GM19238 (cell line): Measurements from ENCODE around the gene GAB1.

Experiments used
- DNase-seq: peaks from one replicate; pipeline ENCODE4 v3.0.0; 2011; ENCODE audit warnings: low spot score; ENCODE audit not compliant: insufficient read length

Gene GAB1

DNA sequence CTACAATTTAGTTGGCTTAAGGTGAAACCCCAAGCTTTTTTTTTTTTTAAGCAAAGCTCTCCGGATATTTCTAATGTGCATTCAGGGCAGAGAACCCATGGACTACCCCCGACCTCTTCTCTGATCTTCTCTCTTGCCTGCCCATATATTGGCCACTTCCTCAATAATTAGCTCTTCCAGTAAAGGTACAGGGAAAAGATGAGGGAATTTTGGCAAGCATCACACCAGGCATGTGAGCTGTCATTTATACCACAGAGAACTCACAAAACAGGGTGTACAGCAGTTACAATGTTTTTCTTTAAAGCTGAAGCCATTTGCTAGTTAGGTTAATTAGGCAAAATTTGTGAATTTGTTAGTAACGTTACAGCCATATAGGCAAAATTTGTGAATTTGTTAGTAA lies 73.3 kb downstream of the GAB1 start:
- DNase-seq = no peak

DNA sequence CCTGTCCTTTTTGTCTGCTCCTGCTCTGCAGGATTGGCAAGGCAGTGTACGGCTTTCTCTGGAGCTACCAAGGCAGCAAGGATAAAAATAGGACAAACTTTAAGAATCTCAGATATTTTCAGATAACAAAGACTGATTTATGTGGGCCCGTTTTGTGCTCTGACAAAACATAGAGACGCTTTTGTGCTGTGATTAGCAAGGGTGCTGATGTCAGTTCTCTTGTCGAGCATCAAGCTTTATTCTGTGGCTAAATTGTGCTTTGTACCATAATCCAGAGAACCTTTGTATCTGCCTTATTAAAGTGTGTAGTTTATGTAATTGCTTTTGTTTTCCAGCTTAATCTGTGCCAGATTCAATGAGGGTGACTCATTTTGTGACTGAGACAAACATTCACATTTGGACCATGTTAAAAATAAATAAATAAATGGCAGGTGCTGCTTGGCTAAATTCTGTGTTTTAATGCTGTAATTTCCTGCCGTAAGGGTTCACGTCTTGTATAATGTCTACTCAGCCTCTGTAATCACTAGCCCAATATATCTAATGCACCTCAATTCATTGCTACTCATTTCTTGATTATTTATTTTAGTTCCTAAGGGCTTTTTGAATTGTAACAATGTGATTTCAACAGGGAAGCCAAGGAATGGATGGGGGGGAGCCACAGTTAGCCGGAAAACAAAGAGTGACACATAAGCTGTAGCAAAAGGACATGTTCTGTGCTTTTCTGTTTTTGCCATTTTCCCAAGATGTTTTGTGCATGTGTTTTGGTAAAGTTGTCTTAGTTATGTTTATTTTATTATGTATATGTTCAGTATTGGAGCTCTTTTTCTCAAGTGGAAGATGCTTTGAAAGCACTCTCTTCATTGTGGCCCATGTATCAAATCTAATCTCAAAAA lies 75.1 kb downstream of the GAB1 start:
- no peak for DNase-seq

DNA sequence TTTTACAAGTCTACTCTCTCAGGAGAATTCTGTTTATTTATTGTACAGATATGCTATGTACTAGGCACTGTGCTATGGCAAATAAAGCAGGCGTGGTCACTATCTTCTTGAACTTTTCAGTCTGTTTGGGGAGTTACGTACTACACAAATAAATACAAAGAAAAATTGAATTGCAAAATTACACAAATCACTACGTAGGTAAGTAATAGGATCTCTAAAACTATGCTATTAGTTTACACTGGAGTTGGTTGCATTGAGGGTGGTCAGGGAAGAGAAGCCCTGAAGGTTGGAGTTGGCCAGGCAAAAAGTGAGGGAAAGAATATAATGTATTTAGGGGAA lies 75.7 kb downstream of the GAB1 start:
- DNase-seq = no peak

DNA sequence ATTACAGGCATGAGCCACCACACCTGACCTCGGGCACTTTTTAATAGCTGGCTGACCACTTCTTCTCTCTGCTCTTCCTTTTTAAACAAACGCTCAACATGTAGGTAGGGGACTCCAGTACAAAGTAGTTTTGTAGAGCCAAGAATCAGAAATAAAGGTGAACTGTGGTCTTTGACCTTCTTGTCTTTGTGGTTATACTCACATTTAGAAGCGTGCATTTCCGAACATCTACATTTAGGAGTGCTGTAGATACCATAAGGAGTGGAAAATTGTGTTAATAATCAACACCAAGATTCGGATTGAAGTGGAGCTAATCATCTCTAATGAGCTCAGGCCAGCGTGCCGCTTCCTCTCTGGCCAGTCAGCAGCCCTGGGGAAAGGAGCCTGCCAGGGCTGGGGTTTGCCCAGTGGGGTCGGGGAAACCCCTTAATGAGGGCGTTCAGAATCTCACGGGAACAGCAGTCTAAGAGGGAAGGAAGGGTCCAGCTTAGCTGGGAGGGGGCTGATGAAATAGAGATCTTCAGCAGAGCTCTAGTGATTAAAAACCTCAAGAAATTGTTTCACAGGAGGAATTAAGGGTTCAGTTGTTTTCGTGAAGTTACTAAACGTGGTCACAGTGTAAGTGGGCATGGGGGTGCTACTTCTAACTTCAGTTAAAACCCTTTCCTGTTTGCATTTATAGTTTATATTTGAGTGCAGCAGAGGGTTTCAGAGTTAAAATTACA lies 81.2 kb downstream of the GAB1 start:
- DNase-seq = no peak

DNA sequence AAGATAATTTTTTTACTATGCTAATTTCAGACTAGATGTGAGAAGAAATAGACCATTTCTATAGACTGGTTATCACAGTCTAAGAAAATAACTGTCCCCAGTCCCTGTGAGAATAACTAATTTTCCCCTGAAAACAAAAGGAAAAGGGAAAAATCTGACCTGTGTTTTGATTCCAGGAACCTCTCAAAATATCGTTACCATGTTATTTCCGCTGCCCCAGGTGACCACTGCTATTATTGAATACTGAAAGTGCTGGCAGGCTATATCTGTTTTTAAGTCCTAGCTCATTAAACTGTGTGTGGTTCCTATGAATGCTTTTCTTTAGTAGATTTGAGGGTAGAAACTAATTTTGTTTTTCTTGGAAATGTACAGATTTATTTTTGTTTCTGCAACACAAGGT lies 83.6 kb downstream of the GAB1 start:
- DNase-seq = no peak

DNA sequence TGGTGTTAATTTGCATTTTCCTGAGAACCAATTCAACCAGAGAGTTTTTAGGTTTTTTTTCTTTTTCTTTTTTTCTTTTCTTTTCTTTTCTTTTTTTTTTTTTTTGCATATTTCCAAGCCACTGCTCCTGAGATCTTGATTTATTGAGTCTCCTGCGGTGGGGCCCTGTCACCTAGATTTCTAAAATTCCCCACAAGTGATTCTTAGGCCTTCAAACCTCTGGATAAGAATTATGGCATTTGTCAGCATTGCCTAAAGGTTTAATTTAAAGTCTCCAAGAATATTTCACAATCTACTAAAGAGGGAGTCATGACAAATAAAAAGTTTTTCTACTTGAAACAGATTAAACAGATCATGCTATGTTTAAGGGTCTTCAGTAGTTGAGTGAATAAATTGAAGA lies 84.9 kb downstream of the GAB1 start:
- DNase-seq = no peak

DNA sequence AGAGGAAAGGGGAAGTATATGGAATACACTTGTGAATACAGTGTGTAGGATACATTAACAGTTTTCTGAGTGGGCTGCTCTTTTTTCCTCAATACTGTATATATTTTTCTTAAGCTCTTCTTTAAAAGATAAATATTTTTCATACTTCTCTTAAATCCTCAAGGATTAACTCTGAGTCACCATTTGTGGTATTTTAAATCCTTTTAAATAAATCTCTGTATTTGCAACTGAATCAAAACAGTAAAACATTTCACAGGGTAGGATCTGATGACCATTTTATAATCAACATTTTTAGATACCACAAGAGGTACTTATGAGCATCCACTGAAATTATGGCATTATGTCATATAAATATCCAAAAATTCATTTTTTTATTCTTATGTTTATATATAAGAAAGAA lies 87.6 kb downstream of the GAB1 start:
- no peak for DNase-seq

DNA sequence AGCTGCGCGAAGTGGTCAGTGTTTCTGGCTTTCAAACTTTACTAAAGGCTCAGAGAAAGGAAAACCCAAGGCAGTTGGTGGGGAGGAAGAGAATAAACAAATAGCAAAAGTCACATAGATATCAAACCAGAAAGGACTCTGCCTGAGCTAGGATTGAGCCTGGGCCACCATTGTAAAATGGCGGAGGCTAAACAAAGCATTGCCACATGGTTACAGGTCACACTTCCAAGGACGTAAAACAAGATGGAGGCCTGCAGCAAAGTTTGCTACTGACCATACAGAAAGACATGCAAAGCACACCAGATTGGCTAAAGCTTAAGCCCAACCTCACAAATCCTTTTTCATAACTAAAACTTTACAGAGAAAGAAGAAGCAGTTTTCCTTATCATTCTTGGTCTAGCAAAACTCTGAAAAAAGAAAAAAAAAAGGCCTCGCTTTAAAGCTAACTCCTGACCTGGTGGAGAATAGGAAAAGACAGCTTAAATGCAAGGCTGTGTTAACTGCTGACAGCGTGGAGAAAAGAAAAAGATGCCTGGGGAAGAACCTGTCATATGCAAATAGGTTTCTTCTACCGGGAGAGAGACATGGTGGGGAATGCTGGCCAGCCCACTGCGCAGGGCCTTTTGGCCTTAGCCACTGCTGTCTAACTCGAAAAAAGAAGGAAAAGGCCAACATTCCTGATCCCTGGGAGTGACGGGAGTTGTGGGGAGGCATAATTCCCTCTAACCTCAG lies 95.0 kb downstream of the GAB1 start:
- DNase-seq = no peak

DNA sequence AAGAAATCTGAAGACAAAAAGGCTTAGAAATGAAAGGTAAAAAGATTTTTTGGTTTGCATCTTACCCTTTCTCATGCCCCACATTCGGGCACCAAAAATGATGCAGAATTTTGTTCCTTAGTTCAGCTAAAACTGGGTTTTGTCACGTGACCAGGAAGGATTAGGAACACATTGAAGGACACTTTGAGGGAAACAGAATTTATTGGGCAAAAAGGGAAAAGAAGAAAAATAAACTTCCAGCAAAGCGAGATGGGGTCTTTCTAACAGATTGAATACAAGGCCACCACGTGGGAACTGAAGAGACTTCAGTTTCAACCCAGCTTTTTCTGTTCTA lies 95.5 kb downstream of the GAB1 start:
- no peak for DNase-seq

DNA sequence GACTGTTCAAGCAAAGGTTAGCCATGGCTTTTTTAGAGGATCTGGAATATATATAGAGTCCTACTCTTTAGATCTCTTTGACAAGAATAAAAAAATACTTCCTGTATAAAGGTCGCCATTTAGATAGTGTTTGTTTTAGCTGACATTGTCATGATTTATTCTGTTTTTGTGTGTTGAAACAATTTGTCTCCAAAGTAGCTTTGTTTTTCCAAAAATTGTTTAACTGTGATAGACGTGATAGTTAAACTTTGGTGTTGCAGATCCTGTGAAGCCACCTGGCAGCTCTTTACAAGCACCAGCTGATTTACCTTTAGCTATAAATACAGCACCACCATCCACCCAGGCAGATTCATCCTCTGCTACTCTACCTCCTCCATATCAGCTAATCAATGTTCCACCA lies 96.6 kb downstream of the GAB1 start:
- DNase-seq = no peak

DNA sequence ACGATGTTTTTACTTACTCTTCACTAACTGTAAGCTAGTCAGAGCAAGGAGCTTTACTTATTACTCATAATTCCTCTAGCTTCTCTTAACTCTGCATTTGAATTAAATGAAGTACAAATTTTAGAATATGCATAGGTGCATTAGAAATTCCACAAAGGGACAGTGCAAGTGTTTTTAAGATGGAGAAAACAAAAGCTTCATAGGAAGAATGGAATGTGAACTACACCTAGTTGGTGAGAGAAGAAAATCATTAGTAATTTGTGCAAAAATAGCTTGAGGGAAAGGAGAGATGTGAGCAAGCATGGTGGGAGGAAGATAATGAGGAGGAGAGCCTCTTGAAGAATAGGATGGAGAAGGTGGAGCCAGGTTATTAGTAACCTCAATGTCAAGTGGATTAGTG lies 99.3 kb downstream of the GAB1 start:
- no peak for DNase-seq

DNA sequence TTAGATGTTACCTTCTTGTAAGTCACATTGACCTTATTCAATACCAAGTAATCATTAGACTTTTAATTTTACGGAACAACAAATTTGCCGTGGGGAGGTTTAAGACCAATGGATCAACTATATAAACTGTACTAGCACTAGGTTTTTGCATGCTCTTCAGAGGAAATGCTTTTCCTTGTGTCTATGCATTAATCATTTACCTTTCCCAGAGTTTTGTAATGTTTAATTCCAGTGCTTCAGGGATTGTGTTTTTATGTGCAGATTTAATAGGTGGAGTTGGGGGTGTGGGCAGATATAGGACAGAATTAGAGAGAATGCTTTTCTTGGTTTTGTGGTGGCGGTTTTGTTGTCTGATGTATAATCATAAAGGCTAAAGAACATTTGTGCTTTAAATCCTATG lies 100.8 kb downstream of the GAB1 start:
- no peak for DNase-seq

DNA sequence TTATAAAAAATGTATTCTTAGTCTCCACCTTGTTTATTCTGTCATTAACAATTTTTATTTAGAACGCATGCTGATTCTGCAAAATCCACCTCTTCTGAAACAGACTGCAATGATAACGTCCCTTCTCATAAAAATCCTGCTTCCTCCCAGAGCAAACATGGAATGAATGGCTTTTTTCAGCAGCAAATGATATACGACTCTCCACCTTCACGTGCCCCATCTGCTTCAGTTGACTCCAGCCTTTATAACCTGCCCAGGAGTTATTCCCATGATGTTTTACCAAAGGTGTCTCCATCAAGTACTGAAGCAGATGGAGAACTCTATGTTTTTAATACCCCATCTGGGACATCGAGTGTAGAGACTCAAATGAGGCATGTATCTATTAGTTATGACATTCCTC lies 101.3 kb downstream of the GAB1 start:
- DNase-seq = no peak

DNA sequence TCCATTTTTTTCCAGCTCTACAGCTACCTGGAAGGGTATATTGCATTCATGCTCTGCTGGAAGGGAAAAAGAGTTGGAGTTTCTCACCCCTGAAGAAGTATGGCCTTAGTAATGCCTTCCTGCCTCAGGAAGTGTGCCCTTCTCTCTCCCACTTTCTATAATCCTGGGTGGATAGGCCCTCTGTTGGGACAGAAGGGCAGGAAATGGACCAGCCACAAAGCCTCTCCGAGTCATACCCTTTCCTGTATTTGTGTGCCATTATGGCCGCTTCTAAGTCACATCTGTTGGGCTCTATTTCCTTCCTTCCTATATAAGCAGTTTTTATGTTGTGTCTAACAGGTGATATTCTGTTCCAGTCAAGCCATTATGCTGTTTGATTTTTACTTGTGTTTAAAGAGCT lies 102.0 kb downstream of the GAB1 start:
- DNase-seq = no peak

DNA sequence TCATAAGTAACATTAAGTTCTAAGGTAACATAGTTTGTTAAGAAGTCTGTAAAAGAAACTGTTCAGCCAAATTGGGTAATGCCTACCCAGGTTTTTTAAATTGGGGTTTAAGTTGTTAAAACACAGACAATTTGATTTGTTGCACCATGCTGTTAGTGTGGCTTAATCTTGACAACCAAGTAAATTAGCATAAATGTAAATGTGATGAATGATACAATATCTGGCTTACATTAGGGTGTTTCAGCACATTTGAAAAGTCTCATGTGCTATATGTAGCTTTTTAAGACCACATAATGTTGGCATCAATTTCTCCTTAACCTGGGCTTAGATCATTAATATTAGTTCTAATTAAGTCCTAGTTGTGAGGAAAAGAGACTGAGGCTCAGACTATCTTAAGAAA lies 104.4 kb downstream of the GAB1 start:
- no peak for DNase-seq

DNA sequence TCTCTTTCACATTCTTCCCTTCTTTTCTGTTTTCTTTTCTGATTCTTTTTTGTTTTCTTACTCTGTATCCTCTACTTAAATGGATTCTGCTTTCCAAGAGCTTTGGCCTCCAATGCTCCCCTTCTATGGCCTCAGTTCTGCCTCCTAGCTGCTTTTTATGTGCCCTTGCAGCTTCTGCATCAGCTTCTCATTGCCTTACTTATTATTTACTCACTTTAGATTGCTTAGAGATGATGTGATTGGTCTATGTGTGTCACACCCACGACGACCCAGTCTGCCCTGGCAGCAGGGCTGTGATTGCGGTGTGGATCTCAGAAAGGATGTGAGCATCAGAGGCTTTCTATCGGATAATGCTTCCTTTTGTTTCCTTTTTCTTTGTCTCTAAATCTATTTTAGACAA lies 105.0 kb downstream of the GAB1 start:
- no peak for DNase-seq

DNA sequence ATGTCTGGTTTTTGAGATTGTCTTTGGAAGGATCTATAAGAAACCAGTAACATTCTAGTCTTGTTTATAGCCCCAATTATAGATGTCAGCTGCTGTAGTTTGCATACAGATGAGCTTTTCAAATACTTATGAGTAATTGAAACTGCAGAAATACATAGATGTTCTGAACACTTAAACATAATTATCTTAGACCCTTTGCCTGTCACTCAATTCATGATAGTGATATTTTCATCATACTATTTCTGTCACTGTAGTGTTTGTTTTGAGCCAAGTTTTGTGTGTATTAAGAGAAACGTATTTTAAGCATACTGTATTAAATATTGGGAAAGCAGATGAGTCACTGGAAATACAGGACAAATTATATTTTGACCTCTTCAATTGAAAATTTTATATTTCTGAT lies 107.1 kb downstream of the GAB1 start:
- no peak for DNase-seq

DNA sequence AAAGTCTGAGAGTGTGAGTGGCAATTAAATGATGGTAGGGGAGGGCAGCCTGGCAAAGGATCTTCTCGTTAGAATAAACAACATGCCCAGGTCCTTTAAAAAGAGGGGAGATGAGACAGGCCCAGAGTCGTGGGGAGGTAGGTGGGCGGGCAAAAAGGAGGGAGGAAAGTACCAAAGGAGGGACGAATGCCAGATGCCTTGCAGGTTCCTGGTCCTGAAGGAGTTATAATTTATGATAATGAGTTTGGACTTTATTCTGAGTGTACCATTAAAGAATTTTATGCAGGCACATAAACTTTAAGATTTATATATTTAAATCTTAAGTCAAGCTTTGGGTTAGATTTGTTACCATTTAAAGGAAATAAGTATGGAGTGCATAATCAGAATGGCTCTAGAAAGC lies 114.5 kb downstream of the GAB1 start:
- DNase-seq = no peak

DNA sequence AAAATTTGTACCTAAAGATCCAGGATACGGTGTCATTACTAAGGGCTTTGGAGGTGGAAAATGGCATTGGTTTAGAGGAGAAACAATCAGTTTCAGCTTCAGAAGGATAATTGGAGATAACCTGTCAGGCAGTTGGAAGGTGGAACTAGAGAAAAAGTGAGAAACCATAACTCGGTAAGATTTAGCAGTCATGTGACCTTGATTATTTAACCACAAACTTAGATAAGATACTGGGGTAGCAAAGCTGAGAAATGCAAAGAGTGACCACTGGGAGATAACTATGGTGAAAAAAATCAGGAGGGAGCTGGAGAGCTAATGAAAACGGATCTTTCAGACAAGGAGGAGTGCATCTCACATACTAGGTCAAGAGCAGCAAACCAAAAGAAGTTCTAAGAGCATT lies 118.5 kb downstream of the GAB1 start:
- no peak for DNase-seq

DNA sequence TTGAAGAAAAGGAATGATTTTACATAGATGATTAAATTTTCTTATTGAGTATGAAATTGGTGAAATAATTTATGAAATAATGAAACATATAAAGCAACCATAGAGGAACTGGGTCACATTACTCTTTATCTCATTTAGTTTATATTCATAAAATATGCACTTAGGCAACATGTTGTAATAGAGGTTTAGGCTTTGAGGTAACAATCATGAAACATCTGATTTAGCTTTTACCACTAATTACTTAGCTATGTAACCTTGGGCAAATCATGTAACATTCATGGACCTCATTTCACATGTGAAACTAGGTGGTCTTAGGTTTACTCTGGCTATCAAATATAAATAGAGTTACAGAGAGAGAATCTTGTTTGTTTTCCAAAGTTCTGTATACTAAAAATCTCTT lies 122.3 kb downstream of the GAB1 start:
- DNase-seq = no peak

DNA sequence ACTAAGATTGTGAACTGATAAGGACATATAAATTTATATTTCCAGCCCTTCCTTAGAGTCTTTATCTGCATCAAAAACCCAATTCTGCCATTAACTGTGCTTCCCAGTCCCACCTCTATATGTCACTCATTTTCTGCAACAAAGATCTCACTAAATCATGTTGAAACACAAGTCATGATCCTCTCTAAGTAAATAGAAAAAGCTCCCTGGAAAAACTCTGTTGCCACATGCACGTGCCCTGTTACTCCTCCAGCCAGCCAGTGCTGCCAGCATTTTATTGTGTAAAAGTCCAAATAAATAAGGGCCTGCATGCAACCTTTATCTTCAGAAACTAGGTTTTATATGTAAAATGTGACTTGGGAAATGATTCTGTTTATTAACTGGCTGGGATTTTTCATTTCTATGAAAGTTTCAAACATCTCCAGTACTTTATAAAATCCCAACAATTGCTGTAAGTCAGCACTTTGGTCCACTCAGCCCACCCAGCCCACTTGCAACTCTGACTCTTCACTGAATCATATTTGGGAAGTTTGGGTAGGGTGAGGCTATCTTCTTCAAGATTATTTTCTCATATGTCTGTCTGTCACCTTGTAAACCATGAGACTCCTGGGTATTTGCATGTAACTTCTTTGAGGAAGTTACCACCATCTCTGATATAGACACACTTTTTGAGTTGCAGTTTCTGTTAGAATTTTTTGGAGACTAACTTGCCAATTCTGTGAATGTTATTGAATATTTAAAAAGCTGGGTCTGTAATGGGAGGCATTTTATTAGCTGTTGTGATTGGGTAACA lies 136.9 kb downstream of the GAB1 start:
- no peak for DNase-seq

DNA sequence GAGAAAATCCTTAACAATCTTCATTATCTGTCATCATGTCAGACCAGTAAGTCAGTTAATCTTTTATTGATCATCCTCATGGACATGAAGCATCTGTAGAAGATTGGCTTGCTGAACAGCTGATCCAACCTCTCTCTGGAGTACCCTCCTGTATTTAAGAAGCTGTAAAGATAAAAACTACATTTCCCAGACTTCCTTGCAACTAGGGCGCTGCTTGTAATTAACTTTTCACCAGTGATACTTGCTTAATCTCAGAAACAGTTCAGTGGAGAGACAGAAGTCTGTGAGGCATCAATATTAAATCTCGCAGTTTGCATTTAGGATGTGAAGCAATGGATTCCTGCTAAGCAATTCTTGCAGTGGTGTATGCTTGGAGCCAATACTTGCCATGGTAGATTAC lies 140.8 kb downstream of the GAB1 start:
- DNase-seq = no peak
